NCI-H748 (cell line): Measurements from ENCODE around the gene GLB1L3.
"Not testable (repeated sequence)": the region's sequence is repeated elsewhere in the genome, so short reads cannot be mapped to it uniquely, and the experiment has no call there.

Source experiments
- DNase-seq: peaks from one replicate; lab custom pipeline; 2025; ENCODE audit not compliant: unreplicated experiment; lab: John Stamatoyannopoulos, UW

Gene GLB1L3

GRCh38 chr11:134312807-134313206 lies 36.6 kb downstream of the GLB1L3 start:
- no peak for DNase-seq

GRCh38 chr11:134313379-134313778 lies 37.2 kb downstream of the GLB1L3 start:
- DNase-seq: no peak

GRCh38 chr11:134313821-134314607 lies 37.8 kb downstream of the GLB1L3 start:
- no peak for DNase-seq

GRCh38 chr11:134317103-134317502 lies 40.9 kb downstream of the GLB1L3 start:
- DNase-seq: no peak

- DNase-seq: not testable (repeated sequence)
Measured at GRCh38 chr11:134321373-134321772, 45.2 kb downstream of the GLB1L3 start.

- DNase-seq: no peak
Measured at GRCh38 chr11:134322553-134322952, 46.4 kb downstream of the GLB1L3 start.

DNA sequence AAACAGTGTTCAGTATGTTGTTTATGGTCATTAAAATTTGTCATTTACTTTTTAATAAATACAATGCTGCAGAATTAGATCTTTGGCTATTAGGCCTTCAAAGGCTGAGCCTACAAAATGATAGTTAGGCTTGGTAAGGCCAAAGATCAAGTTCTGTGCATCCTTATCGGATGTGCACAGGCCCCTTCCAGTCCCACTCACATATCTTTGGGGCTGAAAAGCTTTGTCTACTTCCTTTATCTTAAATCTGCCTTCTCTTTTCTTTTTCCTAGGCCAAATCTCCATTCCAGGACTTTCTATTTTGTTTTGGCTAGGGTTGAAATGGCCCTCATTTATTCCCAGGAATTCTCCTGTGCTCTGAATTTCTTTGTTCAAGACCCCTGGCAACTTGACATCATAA lies 52.3 kb downstream of the GLB1L3 start:
- no peak for DNase-seq

GRCh38 chr11:134330611-134331353 lies 54.6 kb downstream of the GLB1L3 start:
- peak; percentile 7 for DNase-seq

DNA sequence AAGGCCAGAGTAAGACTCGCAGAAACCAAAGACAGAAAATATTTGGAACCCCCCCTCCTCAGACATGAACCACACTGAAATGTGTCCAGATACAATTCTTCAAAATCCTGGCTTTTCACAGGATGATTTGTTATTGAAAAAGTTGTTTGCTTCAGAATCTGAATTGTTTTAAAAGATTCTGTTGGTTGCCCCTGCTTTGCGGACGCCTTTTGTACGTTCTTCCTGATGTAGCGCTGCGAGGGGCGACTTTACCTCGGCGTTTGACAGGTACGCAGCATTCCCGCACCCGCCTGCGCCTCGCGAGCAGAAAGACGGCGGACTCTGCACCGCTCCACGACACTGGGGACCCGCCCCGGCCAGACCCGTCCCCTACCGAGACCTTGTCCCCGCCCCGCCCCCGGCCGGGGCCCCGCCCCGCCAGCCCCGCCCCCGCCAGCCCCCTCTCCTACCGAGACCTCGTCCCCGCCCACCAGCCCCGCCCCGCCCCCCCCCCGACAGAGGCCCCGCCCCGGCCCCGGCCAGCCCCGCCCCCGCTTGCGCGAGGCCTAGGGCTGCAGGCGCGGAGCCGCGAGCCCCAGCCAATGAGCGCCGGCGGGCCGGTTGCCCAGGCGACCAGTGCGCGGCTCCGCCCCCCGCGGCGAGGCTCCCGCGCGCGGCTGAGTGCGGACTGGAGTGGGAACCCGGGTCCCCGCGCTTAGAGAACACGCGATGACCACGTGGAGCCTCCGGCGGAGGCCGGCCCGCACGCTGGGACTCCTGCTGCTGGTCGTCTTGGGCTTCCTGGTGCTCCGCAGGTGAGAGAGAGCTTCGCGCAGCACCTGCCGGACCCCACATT lies 55.4 kb downstream of the GLB1L3 start, which contains the start of gene GLB1L2:
Gene GLB1L2, plus strand, starts transcription at position 635 of the 835 bp plus-strand sequence. Its CDS starts 74 bp downstream, at position 709.
- DNase-seq: peak; percentile 77

DNA sequence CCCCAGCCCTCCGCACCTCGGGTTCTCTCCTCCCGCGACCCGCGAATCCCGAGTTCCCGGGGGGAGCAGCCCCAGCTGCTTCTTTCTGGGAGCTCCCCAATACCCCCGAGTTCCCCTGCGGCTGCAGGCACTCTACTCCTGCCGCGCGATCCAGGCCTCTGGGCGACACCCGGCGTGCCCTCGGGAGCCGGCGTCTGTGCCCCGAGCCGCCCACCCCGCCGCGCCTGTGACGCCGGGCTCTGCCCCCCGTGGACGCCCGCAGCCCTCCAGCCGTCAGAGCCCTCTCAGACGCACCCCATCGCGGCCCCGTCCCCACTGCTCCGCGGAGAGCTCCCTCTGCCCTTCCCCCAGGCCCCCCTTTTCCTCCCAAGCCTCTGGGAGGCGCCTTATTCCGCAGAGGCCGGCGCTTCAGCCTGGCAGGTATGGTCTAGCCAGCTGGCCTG lies 56.0 kb downstream of the GLB1L3 start:
- peak; percentile 50 for DNase-seq

DNA sequence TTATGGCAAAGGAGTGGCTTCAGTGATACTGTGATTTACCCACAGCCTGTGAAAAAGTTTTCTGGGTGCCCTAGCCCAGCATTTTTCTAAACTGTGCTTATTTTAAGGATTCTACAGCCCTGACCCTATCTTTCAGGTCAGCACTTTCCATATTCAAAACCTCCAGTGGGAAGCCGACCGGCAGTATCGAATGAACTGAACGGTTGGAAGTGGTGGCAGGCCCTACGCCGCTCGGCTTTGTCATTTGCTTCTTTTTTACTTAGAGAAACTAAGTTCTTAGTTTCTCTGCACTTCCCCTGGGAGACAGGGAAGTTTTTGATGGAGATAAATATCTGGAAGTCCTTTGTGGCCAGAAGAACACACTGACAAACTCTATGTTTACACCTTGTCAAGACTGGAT lies 56.6 kb downstream of the GLB1L3 start:
- DNase-seq: no peak

- DNase-seq: no peak
Measured at GRCh38 chr11:134333312-134333711, 57.1 kb downstream of the GLB1L3 start.

DNA sequence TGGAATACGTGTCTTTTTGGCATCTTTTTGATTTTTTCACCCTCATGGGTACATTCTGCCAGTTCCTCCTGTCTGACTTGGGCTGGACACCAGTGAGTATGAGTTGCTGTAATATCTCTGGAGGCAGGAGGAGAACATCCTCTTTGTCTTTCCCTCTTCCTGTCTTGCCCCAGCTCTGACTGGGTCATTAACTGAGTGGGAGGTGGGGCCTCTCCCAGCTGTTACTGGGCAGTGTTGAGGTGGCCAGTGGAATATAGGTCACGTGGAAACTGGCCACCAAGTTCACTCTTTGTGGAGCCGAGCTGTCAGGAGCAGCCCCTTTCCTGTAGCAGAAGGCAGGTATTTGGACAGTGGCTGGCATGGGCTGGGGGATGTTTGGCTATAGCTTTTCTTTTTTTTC lies 57.8 kb downstream of the GLB1L3 start:
- no peak for DNase-seq

- DNase-seq: no peak
Measured at GRCh38 chr11:134334796-134335571, 58.8 kb downstream of the GLB1L3 start.

- no peak for DNase-seq
Measured at GRCh38 chr11:134337051-134337450, 60.9 kb downstream of the GLB1L3 start.

DNA sequence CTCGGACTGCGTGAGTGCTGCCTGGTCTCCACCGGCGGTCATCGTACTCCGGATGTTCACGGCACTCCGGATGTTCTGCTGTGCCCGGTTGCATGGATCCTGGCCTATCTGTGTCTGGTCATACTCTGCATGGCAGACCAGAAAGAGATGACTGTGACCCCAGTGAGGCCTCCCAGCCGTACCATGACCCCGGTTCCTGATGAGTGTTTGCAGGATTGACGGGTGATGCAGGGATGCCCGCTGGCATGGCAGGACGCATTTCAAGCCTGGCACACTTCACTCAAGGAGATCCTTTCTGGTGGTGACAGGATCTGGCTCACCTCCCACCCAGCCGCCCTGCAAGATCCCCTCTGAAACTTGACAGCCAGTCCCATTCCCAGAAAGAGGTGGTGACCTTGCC lies 61.9 kb downstream of the GLB1L3 start:
- DNase-seq: no peak

DNA sequence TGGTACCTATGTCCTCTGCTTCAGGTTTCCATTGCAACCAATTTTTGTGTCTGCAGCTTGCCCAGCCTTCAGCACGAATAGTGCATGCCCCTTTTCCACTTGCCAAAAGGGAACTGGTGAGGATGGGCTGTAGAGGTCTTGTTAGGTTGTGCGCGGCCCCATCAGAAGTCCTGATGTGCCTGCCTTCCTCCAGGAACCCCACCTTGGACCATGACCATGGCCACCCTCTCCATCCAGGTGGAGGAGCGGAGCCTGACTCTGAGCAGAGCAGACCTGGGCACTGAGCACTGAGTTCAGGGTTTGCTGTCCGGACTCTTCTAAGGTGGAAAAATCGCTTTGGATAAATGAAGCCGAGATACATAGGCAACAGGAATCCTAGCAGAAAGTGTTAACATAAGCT lies 62.5 kb downstream of the GLB1L3 start:
- no peak for DNase-seq

- DNase-seq: no peak
Measured at GRCh38 chr11:134339756-134340155, 63.6 kb downstream of the GLB1L3 start.

DNA sequence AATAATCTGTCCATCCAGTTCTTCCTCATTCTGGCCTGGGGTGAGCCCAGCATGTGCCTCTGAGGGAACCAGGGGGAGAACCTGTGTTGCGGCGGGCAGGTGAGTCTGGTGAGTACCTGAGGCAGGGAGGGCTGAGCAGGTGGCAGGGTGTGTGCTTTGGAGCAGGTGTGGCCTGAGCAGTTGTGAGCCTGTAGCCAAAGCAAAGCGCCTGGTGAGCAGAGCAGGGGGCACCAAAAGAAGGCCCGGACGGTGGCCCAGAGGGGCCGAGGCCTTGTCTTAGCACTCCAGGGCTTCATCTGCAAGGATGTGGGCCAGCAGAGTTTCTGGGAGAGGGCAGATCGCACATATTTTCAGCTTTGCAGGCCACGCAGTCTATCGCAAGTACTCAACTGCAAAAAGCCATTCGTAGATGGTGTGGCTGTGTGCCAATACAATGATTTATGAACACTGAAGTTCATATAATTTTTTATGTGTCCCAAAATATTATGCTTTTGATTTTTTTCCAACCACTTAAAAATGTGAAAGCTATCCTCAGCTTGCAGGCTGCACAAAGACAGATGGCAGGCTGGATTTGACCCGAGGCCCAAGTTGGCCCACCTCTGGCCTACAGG lies 64.3 kb downstream of the GLB1L3 start:
- no peak for DNase-seq
